T follicular helper cell (primary cell): ENCODE data around the gene ZNRF1.
"Not testable (repeated sequence)": the region's sequence is repeated elsewhere in the genome, so short reads cannot be mapped to it uniquely, and the experiment has no call there.

Experiments used
- DNase-seq: peaks from one replicate; pipeline ENCODE4 v3.0.0-alpha.2; 2020; ENCODE audit warnings: low read depth
- total RNA-seq, 2 experiments: gene quantifications; one replicate each; lab custom pipeline; 2026; lab: John Stamatoyannopoulos, UW

ZNRF1 gene
- 16.1 to 18.7 reads per million in 2 experiments for total RNA-seq

DNA sequence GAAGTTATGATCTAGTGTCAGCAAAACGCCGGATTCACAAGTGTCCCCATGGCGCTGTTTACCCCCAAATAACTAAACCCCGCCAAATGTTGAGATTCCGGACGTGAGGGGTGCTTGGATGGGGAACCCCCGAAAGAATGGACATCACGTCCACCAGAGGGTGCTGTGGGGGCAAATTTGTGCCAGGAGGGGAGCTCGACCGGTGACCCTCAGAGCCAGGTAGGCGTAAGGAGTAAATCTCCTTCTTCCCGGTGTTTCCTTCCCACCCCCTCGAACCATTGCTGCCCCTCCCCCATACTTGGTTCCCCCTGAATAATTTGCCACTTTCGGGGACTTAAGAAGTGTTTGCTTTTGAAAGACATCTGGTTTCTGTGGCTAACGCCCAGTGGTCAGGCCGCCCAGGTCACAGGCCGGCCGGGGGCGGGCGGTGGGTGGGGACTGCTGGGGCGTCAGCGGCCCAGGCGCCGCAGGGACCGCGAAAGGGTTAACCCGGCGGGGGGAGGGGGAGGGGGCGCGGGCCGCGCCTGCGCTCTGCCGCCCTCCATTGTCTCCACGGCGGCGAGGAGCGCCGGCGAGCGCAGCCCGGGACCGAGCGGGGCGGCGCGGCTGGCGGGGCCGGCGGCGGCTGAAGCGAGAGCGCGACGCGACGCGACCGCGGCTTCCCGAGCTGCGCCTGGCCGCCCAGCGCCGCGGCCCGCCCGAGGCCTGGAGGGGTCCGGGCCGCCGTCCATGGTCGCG lies at the start of gene ZNRF1:
ZNRF1 (plus strand) TSS at position 544 of the 738 bp plus-strand sequence. CDS start 648 bp downstream, outside the sequence.
- peak; percentile 66 for DNase-seq

GRCh38 chr16:74949309-74949708 lies 49.5 kb upstream of the ZNRF1 start:
- DNase-seq = no peak

DNA sequence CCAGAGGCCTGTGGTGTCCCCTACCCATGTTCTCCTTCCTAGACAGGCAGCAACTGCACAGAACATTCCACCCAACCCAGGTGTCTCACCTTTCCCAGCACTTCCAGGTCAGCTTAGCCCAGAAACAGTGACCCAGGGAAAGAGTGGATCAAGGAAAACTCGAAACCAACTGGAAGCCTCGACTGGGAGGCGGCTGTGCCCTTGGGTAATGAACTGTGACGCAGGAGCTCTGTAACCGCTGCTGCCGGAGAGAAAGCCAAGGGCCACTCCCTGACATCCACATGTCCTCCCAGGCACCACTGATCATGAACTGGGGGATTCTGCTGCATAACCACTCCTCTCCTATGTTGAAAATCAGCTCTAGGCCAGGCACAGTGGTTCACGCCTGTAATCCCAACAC lies 48.3 kb upstream of the ZNRF1 start:
- DNase-seq = no peak

- no peak for DNase-seq
These were observed 47.6 kb upstream of the ZNRF1 start for GRCh38 chr16:74951206-74951605.

DNA sequence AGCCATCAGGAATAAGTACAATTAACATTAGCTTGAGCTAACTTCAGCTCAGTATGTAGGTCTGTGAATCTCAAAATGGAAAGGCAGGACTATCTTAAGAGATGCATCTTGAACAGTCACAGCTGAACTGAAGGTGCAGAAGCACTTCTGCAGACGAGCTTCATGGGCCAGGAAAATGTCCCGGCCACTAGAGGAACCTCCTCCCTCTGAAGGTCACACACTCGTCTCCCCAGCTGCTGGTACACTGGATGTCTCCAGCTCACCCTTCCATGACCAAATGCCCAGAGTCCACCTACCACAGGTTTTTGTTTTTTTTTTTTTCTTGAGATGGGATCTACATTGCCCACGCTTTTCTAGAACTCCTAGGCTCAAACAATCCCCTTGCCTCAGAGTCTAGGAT lies 47.1 kb upstream of the ZNRF1 start:
- DNase-seq = no peak

- no peak for DNase-seq
These were observed 44.1 kb upstream of the ZNRF1 start for GRCh38 chr16:74954763-74955162.

DNA sequence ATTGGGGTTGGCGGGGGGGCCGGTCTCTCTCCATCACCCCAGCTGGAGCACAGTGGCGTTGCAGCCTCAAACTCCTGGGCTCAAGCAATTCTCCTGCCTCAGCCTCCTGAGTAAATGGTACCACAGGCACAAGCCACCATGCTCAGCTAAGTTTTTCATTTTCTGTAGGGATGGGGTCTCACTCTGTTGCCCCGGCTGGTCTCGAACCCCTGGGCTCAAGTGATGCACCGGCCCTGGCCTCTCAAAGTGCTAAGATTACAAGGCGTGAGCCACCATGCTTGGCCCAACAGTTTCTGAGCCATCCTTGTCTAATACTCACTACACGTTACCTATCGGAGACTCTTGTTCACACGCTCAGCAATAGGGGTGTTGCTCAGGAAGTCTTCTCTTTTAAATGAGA lies 25.5 kb upstream of the ZNRF1 start:
- DNase-seq = no peak

- DNase-seq = no peak
These were observed 23.2 kb upstream of the ZNRF1 start for GRCh38 chr16:74975591-74975990.

- DNase-seq = no peak
These were observed 16.6 kb upstream of the ZNRF1 start for GRCh38 chr16:74982256-74982655.

DNA sequence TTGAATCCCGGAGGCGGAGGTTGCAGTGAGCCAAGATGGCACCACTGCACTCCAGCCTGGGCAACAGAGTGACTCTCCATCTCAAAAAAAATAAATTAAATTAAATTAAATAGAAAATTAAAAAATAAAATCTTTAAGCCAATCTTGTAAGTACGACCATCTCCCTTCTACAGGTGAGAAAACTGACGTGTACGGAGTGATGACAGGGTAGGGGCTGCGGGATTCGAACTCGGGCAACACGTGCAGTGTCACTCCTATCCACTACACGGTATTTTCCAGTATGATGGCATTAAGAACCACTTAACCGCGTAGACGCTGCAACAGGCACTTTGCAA lies 14.7 kb upstream of the ZNRF1 start:
- DNase-seq = no peak

- peak; percentile 99 for DNase-seq
These were observed 14.1 kb upstream of the ZNRF1 start, which contains the start of gene WDR59 for GRCh38 chr16:74984529-74985296. TSS of gene WDR59 (minus strand) at chr16:74985123. CDS start at chr16:74985017, 106 bp downstream.

DNA sequence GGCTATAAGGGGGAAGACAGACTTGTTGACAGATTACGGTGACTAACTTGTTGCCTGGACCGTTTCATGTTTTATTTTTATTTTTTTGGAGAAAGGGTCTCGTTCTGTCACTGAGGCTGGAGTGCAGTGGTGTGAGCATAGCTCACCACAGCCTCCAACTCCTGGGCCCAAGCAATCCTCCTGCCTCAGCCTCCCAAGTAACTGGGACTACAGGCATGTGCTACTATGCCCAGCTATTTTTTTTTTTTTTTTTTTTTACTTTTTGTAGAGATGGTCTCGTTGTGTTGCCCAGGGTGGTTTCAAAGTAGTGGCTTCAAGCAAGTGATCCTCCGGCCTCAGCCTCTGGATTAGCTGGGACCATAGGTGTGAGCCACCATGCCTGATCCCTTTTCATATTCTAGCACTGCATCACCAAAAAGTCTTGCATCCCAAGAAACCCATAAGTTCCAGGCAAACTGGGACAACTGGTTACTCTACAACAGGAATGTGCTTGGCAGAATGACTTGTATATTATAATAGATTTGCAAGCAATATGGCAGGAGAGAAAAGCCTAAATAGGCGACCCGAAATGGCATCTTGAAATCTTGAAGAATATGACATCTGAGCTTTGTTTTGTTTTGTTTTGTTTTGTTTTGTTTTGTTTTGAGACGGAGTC lies 11.7 kb upstream of the ZNRF1 start:
- no peak for DNase-seq

- DNase-seq = not testable (repeated sequence)
These were observed 9.0 kb upstream of the ZNRF1 start for GRCh38 chr16:74989864-74990263.

DNA sequence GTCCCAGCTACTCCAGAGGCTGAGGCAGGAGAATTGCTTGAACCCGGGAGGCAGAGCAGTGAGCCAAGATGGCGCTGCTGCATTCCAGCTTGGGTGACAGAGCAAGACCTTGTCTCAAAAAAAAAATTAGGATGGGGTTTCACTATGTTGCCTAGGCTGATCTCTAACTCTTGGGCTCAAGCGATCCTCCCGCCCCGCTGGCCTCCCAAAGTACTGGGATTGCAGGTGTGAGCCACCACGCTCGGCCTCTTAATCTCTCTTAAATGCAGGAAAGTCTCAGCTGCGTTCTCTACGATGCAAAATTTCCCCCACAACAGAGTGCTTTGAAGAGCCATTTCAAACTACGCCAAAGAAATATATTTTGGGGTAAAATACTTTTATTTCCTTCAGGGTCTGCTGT lies 8.0 kb upstream of the ZNRF1 start:
- no peak for DNase-seq

DNA sequence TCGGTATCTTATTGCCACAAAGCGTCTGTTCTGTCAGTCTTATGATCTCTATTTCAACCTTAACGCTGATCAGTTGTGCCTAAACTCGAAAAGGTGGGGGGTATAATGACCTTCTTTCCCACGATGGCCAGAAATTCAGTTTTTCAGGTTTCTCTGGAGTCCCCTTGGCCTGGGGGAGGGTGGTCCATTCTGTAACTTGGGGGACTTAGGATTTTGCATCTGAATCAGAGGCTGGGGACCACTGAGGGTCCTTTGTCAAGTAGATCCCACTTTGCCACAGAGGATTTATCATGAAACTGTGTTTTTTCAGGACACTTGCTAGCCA lies 7.6 kb upstream of the ZNRF1 start:
- no peak for DNase-seq

DNA sequence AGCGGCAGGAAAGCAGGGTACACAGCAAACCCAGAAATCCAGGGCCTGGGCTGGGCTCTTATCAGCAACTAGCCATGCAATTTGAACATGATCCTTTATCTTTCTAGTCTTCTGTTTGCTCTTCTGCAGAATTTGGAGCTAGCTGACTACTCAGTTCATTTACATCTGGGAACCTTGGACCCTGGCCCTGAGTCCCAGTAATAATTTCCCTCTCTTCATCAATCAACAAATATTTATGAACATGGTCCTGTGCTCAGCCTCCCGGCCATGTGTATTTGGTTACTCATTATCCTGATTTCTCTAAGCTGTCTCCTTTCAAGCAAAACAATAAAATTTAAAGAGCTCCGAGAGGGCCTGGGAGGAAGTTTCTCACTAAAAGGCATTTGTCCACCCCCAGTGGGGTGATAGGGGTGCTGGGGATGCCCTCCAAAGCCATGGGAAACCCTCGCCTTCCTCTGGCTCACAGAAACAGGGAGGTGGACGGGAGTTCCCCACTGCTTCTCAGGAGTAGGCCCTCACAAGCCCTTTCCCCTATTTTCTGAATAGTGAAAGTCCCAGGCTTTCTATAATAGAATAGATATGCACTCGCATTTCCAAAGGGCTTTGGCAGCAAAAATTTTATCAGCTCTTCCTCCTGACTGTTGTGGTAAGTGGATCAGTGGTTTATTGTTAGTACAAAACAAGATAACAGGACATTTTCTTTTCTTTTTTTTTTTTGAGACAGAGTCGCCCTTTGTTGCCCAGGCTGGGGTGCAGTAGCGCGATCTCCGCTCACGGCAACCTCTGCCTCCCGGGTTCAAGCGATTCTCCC lies 7.0 kb upstream of the ZNRF1 start:
- DNase-seq = no peak

DNA sequence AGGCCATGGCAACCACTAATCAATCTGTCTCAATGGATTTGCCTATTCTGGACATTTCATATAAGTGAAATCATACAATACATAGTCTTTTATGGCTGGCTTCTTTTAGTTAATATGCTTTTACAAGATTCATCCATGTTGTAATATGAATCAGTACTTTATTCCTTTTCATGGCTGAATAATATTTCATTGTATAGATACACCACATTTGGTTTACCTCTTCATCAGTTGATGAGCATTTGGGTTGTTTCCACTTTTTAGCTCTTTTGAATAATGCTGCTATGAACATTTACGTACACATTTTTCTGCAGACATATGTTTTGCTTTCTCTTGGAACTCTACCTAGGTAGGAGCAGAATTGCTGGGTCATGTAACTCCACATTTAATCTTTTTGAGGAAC lies 2.8 kb upstream of the ZNRF1 start:
- no peak for DNase-seq

- no peak for DNase-seq
These were observed 1.8 kb upstream of the ZNRF1 start for GRCh38 chr16:74997042-74997491.

GRCh38 chr16:74999219-74999608 lies 390 bp downstream of the ZNRF1 start:
- peak; percentile 20 for DNase-seq

- peak; percentile 52 for DNase-seq
These were observed 1.0 kb downstream of the ZNRF1 start for GRCh38 chr16:74999609-75000480.

- no peak for DNase-seq
These were observed 1.8 kb downstream of the ZNRF1 start for GRCh38 chr16:75000481-75001081.
